ENCODE data around the gene SP140.

DNA sequence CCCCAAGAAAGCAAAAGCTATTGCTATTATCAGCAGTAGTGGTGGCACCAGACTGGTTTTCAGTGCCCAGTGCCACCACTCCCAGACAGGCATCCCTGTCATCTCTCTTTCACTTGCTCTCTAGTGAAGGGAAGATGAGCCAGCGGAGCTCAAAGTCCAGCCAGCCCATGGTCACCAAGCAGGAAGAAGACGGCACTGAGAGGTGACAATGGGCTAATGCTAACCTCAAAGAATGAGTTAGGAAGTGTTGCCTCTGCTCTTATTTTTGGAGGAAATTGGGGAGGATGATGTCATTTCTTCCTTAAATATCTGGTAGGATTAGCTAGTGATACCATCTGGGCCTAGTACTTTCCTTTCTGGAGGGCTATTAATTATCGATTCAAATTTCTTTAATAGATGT lies 1.7 kb downstream of the SP140 start:
- TF ChIP-seq EP300 (IDR thresholded peaks at IDR 0.05; ENCODE audit: low read depth in 2 of 2, low read length in 2 of 2) (no peak), EP300 (CRISPR knock-in tag; IDR thresholded peaks at IDR 0.05; ENCODE audit: borderline replicate concordance) (no peak), DNMT1 (CRISPR knock-in tag; IDR thresholded peaks at IDR 0.05) (no peak), POLR2AphosphoS5 (IDR thresholded peaks at IDR 0.05; ENCODE audit: low read depth, low read length) (no peak), SIN3B (IDR thresholded peaks at IDR 0.05; ENCODE audit: low read length) (no peak)
- TF ChIP-seq, protein P1, sequence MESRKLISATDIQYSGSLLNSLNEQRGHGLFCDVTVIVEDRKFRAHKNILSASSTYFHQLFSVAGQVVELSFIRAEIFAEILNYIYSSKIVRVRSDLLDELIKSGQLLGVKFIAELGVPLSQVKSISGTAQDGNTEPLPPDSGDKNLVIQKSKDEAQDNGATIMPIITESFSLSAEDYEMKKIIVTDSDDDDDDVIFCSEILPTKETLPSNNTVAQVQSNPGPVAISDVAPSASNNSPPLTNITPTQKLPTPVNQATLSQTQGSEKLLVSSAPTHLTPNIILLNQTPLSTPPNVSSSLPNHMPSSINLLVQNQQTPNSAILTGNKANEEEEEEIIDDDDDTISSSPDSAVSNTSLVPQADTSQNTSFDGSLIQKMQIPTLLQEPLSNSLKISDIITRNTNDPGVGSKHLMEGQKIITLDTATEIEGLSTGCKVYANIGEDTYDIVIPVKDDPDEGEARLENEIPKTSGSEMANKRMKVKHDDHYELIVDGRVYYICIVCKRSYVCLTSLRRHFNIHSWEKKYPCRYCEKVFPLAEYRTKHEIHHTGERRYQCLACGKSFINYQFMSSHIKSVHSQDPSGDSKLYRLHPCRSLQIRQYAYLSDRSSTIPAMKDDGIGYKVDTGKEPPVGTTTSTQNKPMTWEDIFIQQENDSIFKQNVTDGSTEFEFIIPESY (CRISPR knock-in tag; IDR thresholded peaks at IDR 0.05), result no peak
